Measurements from ENCODE around the gene GPC6.

The GPC6 gene

DNA sequence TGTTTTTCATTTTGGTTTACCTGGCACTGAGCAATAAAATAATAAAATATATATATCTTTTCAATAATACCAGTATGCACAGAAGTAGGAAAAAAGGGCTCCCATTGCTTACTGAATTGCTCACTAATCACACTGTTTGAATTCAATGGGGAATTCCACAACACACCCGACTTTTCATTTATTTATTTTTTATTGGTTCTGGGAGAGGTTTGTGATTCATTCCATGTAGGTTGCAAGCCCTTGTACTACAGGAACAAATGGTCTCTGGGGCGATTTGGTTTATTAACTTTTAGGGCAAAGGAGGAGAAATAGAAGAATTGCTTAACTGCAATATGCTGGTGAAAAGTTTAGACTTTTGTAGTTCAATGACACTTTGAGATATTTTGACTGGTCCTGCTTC, 1045.4 kb downstream of the GPC6 start:
- TF ChIP-seq, protein P1, sequence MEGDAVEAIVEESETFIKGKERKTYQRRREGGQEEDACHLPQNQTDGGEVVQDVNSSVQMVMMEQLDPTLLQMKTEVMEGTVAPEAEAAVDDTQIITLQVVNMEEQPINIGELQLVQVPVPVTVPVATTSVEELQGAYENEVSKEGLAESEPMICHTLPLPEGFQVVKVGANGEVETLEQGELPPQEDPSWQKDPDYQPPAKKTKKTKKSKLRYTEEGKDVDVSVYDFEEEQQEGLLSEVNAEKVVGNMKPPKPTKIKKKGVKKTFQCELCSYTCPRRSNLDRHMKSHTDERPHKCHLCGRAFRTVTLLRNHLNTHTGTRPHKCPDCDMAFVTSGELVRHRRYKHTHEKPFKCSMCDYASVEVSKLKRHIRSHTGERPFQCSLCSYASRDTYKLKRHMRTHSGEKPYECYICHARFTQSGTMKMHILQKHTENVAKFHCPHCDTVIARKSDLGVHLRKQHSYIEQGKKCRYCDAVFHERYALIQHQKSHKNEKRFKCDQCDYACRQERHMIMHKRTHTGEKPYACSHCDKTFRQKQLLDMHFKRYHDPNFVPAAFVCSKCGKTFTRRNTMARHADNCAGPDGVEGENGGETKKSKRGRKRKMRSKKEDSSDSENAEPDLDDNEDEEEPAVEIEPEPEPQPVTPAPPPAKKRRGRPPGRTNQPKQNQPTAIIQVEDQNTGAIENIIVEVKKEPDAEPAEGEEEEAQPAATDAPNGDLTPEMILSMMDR (IDR thresholded peaks at IDR 0.05; ENCODE audit: borderline replicate concordance, insufficient read depth, low read depth, low read length): no peak
- no peak overlapping the region for H3K4me3 ChIP-seq (ENCODE audit: low read depth, low read length)

DNA sequence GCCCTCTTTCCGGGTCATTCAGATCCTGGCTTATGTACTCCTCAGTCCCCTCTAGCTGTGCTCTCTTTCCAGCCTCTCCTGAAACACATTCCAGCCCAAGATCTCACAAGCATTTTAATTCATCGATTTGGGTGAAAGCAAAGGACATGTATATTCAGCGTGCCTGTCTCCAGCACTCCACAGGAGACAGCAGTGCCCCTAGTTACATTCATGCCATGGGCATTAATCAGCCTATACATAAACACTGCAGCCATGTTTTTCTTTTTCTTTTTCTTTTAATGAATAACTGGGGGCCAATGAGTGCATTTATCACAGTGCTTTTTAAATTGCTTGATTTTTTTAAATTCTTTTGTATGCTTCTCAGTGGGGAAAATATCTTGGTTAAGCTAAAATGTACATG, 1053.7 kb downstream of the GPC6 start:
- TF ChIP-seq, protein P1 (IDR thresholded peaks at IDR 0.05; ENCODE audit: borderline replicate concordance, insufficient read depth, low read depth, low read length): no peak
- H3K4me3 ChIP-seq (ENCODE audit: low read depth, low read length): no peak overlapping the region

GRCh38 chr13:94280845-94281244, 1054.2 kb downstream of the GPC6 start:
- no peak overlapping the region for H3K4me3 ChIP-seq (ENCODE audit: low read depth, low read length)
- TF ChIP-seq, protein P1 (IDR thresholded peaks at IDR 0.05; ENCODE audit: borderline replicate concordance, insufficient read depth, low read depth, low read length): no peak

DNA sequence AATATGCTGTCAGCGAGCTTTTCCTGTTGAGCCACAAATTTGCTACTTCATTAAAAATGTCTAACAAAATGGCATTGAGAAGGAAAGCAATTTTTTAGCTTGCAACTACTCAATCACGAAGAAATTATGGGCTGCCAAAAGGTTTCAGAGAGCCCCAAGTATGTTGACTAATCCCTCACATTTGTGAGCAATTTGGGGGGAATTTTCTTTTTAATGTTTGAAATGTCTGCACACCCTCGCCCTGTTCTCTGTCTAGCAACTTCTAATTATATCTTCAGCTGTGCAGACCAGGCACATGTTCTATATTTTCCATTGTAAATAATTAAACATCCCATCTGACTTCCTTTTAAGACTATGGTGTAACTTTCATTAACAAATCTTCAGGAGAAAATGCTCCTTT, 1060.0 kb downstream of the GPC6 start:
- TF ChIP-seq, protein P1 (IDR thresholded peaks at IDR 0.05; ENCODE audit: borderline replicate concordance, insufficient read depth, low read depth, low read length): no peak

DNA sequence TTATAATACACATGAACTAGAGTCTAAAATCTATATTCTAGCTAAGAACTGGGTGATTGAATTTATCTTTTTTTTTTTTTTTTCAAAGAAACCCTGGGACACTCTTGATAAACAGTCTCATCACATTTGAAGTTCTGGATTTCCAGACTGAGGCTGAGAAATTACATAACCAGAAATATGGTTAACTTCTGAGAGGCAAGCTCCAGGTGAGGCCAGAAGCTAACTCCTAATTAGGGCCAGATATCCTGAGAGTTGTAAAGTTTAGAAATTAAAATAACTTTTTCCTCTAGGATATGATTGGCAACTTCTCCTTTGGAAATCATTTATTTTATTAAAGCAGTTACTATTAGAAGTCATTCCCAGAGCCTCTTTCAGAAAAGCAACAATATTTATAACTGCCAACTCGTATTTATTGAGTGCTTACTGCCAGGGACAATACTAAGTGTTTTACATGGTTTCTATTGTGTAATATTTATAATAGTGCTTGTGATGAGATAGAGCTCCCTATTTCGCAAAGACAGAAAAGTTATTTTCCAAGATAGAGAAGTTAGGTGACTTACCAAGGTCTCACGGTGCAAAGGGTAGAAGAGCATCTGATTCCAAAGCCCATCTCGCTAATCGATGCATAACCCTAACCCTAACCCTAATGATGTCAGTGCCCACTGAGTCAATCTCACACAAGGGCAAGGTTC, 1065.2 kb downstream of the GPC6 start:
- TF ChIP-seq, protein P1 (IDR thresholded peaks at IDR 0.05; ENCODE audit: borderline replicate concordance, insufficient read depth, low read depth, low read length): no peak
- H3K4me3 ChIP-seq (ENCODE audit: low read depth, low read length): no peak overlapping the region

More for the DNA sequence above, 1060.0 kb downstream of the GPC6 start:
- no peak overlapping the region for H3K4me3 ChIP-seq (ENCODE audit: low read depth, low read length)

DNA sequence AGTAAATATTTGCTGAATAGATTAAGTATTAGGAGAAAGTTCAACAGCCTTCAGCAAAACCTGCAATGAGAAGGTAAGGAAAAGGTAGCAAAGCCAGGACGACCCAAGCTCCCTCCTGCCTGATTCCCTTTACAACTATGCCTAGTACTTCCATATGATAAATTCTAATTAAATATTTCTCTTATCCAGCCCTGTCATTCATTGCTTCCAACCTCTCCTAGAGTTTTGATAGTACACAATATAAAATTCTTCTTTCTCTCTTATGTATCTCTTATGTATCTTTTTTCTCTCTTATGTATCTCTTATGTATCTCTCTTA, 1065.7 kb downstream of the GPC6 start:
- TF ChIP-seq, protein P1 (IDR thresholded peaks at IDR 0.05; ENCODE audit: borderline replicate concordance, insufficient read depth, low read depth, low read length): no peak
- H3K4me3 ChIP-seq (ENCODE audit: low read depth, low read length): no peak overlapping the region

- no peak overlapping the region for H3K4me3 ChIP-seq (ENCODE audit: low read depth, low read length)
- TF ChIP-seq, protein P1 (IDR thresholded peaks at IDR 0.05; ENCODE audit: borderline replicate concordance, insufficient read depth, low read depth, low read length): no peak
These were observed 1069.9 kb downstream of the GPC6 start for GRCh38 chr13:94296471-94296870.

All from GM12875 (cell line).